ENCODE data around the gene SNX8.
A peak's percentile ranks its signal among the peaks of the same experiment; 100 is the strongest.

The SNX8 gene, protein sequence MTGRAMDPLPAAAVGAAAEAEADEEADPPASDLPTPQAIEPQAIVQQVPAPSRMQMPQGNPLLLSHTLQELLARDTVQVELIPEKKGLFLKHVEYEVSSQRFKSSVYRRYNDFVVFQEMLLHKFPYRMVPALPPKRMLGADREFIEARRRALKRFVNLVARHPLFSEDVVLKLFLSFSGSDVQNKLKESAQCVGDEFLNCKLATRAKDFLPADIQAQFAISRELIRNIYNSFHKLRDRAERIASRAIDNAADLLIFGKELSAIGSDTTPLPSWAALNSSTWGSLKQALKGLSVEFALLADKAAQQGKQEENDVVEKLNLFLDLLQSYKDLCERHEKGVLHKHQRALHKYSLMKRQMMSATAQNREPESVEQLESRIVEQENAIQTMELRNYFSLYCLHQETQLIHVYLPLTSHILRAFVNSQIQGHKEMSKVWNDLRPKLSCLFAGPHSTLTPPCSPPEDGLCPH

GRCh38 chr7:2314209-2314955 lies at the start of gene SNX8:
TSS of gene SNX8 (minus strand) at chr7:2314441. CDS start at chr7:2314421, 20 bp downstream.
- H3K4me3 ChIP-seq (ENCODE audit: low read depth, low read length) = peak within 1 kb of the TSS; percentile 77
- DNase-seq (ENCODE audit: low read depth) = peak; percentile 95
- TF ChIP-seq, protein P1, sequence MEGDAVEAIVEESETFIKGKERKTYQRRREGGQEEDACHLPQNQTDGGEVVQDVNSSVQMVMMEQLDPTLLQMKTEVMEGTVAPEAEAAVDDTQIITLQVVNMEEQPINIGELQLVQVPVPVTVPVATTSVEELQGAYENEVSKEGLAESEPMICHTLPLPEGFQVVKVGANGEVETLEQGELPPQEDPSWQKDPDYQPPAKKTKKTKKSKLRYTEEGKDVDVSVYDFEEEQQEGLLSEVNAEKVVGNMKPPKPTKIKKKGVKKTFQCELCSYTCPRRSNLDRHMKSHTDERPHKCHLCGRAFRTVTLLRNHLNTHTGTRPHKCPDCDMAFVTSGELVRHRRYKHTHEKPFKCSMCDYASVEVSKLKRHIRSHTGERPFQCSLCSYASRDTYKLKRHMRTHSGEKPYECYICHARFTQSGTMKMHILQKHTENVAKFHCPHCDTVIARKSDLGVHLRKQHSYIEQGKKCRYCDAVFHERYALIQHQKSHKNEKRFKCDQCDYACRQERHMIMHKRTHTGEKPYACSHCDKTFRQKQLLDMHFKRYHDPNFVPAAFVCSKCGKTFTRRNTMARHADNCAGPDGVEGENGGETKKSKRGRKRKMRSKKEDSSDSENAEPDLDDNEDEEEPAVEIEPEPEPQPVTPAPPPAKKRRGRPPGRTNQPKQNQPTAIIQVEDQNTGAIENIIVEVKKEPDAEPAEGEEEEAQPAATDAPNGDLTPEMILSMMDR (IDR thresholded peaks at IDR 0.05; ENCODE audit: insufficient read depth, low read depth, low read length, missing control alignments) = no peak

DNA sequence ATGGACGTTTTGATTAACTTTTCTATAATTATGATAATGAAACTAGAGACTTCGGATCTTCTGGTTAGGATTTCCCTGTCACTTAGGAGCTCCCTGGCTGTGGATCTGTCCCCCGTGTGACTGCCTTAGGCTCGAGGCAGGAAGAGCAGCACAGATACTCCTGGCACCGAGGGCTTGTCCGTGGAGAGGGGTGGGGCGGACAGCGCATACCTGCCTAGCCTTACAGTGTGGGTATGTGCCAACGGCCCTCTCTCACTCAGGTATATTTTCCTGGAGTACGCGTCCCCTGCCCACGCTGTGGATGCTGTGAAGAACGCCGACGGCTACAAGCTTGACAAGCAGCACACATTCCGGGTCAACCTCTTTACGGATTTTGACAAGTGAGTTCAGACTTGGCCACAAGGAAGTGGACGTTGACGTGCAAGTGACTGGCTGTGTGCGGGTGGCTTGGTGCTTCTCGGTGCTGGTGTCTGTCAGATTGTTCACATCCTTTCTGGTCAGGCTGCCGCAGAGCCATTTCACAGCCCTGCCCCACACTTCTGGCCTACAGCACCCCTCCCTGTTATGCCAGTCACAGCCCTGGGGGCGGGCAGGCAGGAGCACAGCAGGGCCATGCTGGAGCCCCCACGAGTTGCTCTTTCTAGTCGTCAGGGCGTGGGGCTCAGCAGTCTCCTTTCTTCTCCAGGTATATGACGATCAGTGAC lies 48.3 kb upstream of the SNX8 start:
- TF ChIP-seq, protein P1 (IDR thresholded peaks at IDR 0.05; ENCODE audit: insufficient read depth, low read depth, low read length, missing control alignments) = no peak
- no peak overlapping the region for H3K4me3 ChIP-seq (ENCODE audit: low read depth, low read length)
- no peak for DNase-seq (ENCODE audit: low read depth)

- TF ChIP-seq, protein P1 (IDR thresholded peaks at IDR 0.05; ENCODE audit: insufficient read depth, low read depth, low read length, missing control alignments) = no peak
Observed at GRCh38 chr7:2360796-2361195, 46.6 kb upstream of the SNX8 start.

DNA sequence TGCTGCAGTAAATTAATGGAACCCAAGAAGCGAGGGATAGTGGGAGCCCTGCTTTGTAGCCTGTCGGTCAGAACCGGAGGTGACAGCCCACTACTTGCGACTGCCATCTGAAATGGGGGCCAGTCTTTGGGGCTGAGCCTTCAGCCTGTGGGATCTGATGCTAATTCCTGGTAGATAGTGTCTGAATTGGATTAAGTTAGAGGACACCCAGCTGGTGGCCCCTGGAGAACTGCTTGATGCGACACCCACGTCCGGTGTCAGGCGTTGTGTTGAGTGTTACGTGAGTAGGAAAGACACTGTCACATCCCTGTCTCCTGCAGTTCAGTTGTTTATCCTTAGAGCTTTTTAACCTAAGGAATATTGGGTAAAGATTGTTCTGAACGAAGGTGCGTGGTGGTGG lies 45.4 kb upstream of the SNX8 start:
- TF ChIP-seq, protein P1 (IDR thresholded peaks at IDR 0.05; ENCODE audit: insufficient read depth, low read depth, low read length, missing control alignments) = no peak
- no peak for DNase-seq (ENCODE audit: low read depth)
- no peak overlapping the region for H3K4me3 ChIP-seq (ENCODE audit: low read depth, low read length)

More at GRCh38 chr7:2360796-2361195, 46.6 kb upstream of the SNX8 start:
- no peak for DNase-seq (ENCODE audit: low read depth)
- no peak overlapping the region for H3K4me3 ChIP-seq (ENCODE audit: low read depth, low read length)

DNA sequence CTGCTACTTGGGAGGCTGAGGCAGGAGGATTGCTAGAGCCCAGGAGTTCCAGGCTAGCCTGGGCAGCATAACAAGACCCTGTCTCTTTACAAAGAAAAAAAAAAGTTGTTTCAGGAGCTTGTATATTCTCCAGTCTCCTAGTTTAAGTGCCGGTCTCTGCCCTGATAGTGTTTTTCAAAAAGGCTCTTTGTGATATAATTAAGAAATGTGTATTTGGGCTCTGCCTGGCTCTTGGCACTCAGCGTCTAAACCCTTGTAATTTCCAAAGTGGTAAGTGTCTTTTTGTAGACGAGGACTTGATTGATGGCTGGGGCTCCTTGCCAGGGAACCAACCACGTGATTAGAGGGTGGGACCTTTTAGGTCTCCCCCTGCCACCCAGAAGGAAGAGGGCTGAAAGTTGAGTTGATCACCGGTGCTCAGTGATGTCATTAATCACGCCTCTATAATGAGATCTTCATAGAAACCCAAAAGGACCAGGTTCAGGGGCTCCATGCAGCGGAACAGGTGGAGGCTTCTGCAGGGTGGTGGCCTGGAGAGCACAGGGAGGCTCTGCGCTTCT lies 44.8 kb upstream of the SNX8 start:
- no peak overlapping the region for H3K4me3 ChIP-seq (ENCODE audit: low read depth, low read length)
- TF ChIP-seq, protein P1 (IDR thresholded peaks at IDR 0.05; ENCODE audit: insufficient read depth, low read depth, low read length, missing control alignments) = no peak
- DNase-seq (ENCODE audit: low read depth) = no peak

GRCh38 chr7:2357571-2357970 lies 43.3 kb upstream of the SNX8 start:
- no peak for DNase-seq (ENCODE audit: low read depth)
- H3K4me3 ChIP-seq (ENCODE audit: low read depth, low read length) = no peak overlapping the region
- TF ChIP-seq, protein P1 (IDR thresholded peaks at IDR 0.05; ENCODE audit: insufficient read depth, low read depth, low read length, missing control alignments) = no peak
